ENCODE data around the gene COL24A1. TPM values are rescaled to one million over a fixed set of nuclear protein-coding genes. Genes with fewer than 3 reads are reported as not detected.

Gene COL24A1
- total RNA-seq, 2 experiments from 2014 or later, result not detected

GRCh38 chr1:86184426-86184825 is 27.9 kb upstream of the COL24A1 start:
- Mint-ChIP-seq H3K4me3 (no peak overlapping the region), H3K9me3 (ENCODE audit: low read depth) (peaks cover 3% of the 10 kb centered on the region), H3K27ac (no peak overlapping the region), H3K27me3 (no peaks in the 10 kb centered on the region), H3K4me1 (no peaks in the 10 kb centered on the region), H3K36me3 (ENCODE audit: low read depth) (no peaks in the 10 kb centered on the region)
- POLR2A ChIA-PET, result no interaction called here
- CTCF ChIA-PET, result no interaction called here
- DNase-seq (no peak), ATAC-seq (no peak)
- intact Hi-C loops (cut with DNase I, micrococcal nuclease), result no loop called here

- Mint-ChIP-seq H3K9me3 (ENCODE audit: low read depth) (peaks cover 3% of the 10 kb centered on the region), H3K36me3 (ENCODE audit: low read depth) (no peaks in the 10 kb centered on the region), H3K27ac (no peak overlapping the region), H3K27me3 (no peaks in the 10 kb centered on the region), H3K4me1 (no peaks in the 10 kb centered on the region), H3K4me3 (no peak overlapping the region)
- CTCF ChIA-PET, result no interaction called here
- POLR2A ChIA-PET, result no interaction called here
- ATAC-seq (no peak), DNase-seq (no peak)
- intact Hi-C loops (cut with DNase I, micrococcal nuclease), result no loop called here
Measured at GRCh38 chr1:86183810-86184209, 27.2 kb upstream of the COL24A1 start.

DNA sequence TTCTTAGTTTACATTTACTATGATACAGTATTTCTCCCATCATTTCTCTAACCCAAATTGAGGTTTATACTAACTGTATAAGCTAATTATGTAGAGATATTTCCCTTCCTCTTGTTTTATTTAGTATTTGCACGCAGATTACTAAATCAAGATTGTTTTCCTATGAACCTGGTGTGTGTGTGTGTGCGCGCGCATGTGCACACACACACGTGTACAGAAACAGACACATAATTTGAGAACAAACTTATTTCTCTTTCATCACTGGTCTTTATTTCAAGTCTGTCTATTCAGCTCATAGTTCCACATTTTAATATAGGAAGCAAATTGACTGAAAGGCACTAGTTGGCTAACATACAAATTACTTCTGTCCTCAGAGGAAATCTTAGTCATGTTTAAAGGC is 19.7 kb upstream of the COL24A1 start:
- ATAC-seq, result no peak
- H3K9me3 Mint-ChIP-seq (ENCODE audit: low read depth), result no peaks in the 10 kb centered on the region
- H3K36me3 Mint-ChIP-seq (ENCODE audit: low read depth), result no peaks in the 10 kb centered on the region
- no peak overlapping the region for H3K4me3 Mint-ChIP-seq
- CTCF ChIA-PET, result no interaction called here
- no peaks in the 10 kb centered on the region for H3K4me1 Mint-ChIP-seq
- no peak for DNase-seq
- H3K27ac Mint-ChIP-seq, result no peak overlapping the region
- peaks cover 2% of the 10 kb centered on the region for H3K27me3 Mint-ChIP-seq
- intact Hi-C loops (cut with DNase I, micrococcal nuclease), result no loop called here
- POLR2A ChIA-PET, result interaction anchor here (0.8 kb wide), 1 partner anchor 198 kb away, joined by 5 read pairs; no protein-coding TSS in a partner anchor

DNA sequence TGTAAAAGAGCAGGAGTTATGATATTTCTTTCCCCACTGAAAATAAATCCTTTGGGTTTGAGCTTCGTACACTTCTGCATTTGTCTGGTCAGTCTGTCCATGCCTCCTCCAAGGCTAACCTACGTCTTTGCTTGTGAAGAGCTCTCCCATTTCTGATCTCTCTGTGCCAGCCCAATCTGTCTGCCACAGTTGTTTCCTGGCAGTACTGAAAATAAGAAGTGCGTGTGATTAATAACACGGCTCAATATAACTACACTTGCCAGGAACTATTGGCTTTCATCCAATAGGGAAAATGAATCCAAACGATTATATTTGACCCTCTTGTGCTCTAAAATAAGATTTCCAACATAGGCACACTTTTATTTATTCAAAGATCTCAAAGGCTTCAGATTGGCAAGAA is 19.2 kb upstream of the COL24A1 start:
- ATAC-seq (no peak), DNase-seq (no peak)
- ChIA-PET POLR2A (interaction anchor here (0.8 kb wide), 1 partner anchor 198 kb away, joined by 5 read pairs; no protein-coding TSS in a partner anchor), CTCF (no interaction called here)
- Mint-ChIP-seq H3K4me3 (no peak overlapping the region), H3K4me1 (no peaks in the 10 kb centered on the region), H3K27me3 (peaks cover 2% of the 10 kb centered on the region), H3K27ac (no peak overlapping the region), H3K9me3 (ENCODE audit: low read depth) (no peaks in the 10 kb centered on the region), H3K36me3 (ENCODE audit: low read depth) (no peaks in the 10 kb centered on the region)
- intact Hi-C loops (cut with DNase I, micrococcal nuclease), result no loop called here

- Mint-ChIP-seq H3K4me1 (no peaks in the 10 kb centered on the region), H3K27me3 (no peaks in the 10 kb centered on the region), H3K36me3 (ENCODE audit: low read depth) (no peaks in the 10 kb centered on the region), H3K27ac (no peak overlapping the region), H3K9me3 (ENCODE audit: low read depth) (peaks cover 13% of the 10 kb centered on the region), H3K4me3 (no peak overlapping the region)
- no peak for DNase-seq
- CTCF ChIA-PET, result no interaction called here
- POLR2A ChIA-PET, result no interaction called here
- no peak for ATAC-seq
- intact Hi-C loops (cut with DNase I, micrococcal nuclease), result no loop called here
Measured at GRCh38 chr1:86169625-86170024, 13.1 kb upstream of the COL24A1 start.

- Mint-ChIP-seq H3K36me3 (ENCODE audit: low read depth) (no peaks in the 10 kb centered on the region), H3K4me1 (peaks cover 10% of the 10 kb centered on the region), H3K9me3 (ENCODE audit: low read depth) (no peaks in the 10 kb centered on the region), H3K27me3 (peaks cover 31% of the 10 kb centered on the region), H3K4me3 (no peak overlapping the region), H3K27ac (no peak overlapping the region)
- CTCF ChIA-PET, result no interaction called here
- DNase-seq, result no peak
- intact Hi-C loops (cut with DNase I, micrococcal nuclease), result loop anchor here in 1 of 2 experiments (5.0 kb wide), 1 partner anchor 433 kb away; no protein-coding TSS in a partner anchor
- POLR2A ChIA-PET, result no interaction called here
- ATAC-seq, result no peak
Measured at GRCh38 chr1:86159800-86160199, 3.2 kb upstream of the COL24A1 start.

GRCh38 chr1:86155807-86156565 is 586 bp downstream of the COL24A1 start:
- Mint-ChIP-seq H3K9me3 (ENCODE audit: low read depth) (no peaks in the 10 kb centered on the region), H3K4me1 (peaks cover 10% of the 10 kb centered on the region), H3K4me3 (peak overlapping the region; percentile 15), H3K27ac (no peak overlapping the region), H3K36me3 (ENCODE audit: low read depth) (no peaks in the 10 kb centered on the region), H3K27me3 (peaks cover 43% of the 10 kb centered on the region)
- DNase-seq (peak; percentile 8), ATAC-seq (no peak)
- CTCF ChIA-PET, result interaction anchor here (0.7 kb wide), 1 partner anchor 148 kb away, joined by 5 read pairs; no protein-coding TSS in a partner anchor
- POLR2A ChIA-PET, result no interaction called here
- intact Hi-C loops (cut with DNase I, micrococcal nuclease), result loop anchor here in 1 of 2 experiments (5.0 kb wide), 1 partner anchor 436 kb away; no protein-coding TSS in a partner anchor

- Mint-ChIP-seq H3K27ac (no peak overlapping the region), H3K27me3 (peaks cover 43% of the 10 kb centered on the region), H3K4me1 (peaks cover 10% of the 10 kb centered on the region), H3K9me3 (ENCODE audit: low read depth) (no peaks in the 10 kb centered on the region), H3K4me3 (no peak overlapping the region), H3K36me3 (ENCODE audit: low read depth) (no peaks in the 10 kb centered on the region)
- ATAC-seq (no peak), DNase-seq (peak; percentile 14)
- ChIA-PET CTCF (no interaction called here), POLR2A (no interaction called here)
- intact Hi-C loops (cut with DNase I, micrococcal nuclease), result loop anchor here in 1 of 2 experiments (5.0 kb wide), 1 partner anchor 437 kb away; no protein-coding TSS in a partner anchor
Measured at GRCh38 chr1:86155051-86155806, 1.3 kb downstream of the COL24A1 start.

- no peak overlapping the region for H3K27ac Mint-ChIP-seq
- no peaks in the 10 kb centered on the region for H3K36me3 Mint-ChIP-seq (ENCODE audit: low read depth)
- H3K27me3 Mint-ChIP-seq, result peaks cover 43% of the 10 kb centered on the region
- DNase-seq (peak; percentile 4), ATAC-seq (no peak)
- CTCF ChIA-PET, result no interaction called here
- no peaks in the 10 kb centered on the region for H3K9me3 Mint-ChIP-seq (ENCODE audit: low read depth)
- H3K4me3 Mint-ChIP-seq, result no peak overlapping the region
- POLR2A ChIA-PET, result no interaction called here
- intact Hi-C loops (cut with DNase I, micrococcal nuclease), result loop anchor here in 1 of 2 experiments (5.0 kb wide), 1 partner anchor 438 kb away; no protein-coding TSS in a partner anchor
- H3K4me1 Mint-ChIP-seq, result peaks cover 10% of the 10 kb centered on the region
Measured at GRCh38 chr1:86154571-86155050, 2.0 kb downstream of the COL24A1 start.

DNA sequence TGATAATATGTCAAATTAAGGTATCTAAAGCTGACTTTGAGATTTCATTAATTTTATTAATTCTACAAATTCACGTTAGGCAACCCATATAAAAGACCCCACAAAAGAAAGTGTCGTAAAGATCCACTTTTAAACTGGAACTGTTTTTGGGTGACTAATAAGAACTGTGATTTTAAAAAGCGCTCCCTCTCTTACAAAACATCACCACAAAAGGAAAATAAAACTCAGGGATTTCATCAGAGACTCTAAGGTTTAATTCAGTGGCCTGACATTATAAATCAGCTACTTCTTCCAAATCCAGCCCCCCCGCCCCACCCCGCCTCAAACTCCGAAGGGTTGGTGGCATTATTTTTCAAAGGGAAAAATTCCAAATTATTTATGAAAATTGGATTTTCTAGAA is 2.7 kb downstream of the COL24A1 start:
- ChIA-PET CTCF (no interaction called here), POLR2A (no interaction called here)
- no peak for DNase-seq
- Mint-ChIP-seq H3K36me3 (ENCODE audit: low read depth) (no peaks in the 10 kb centered on the region), H3K27me3 (peaks cover 39% of the 10 kb centered on the region), H3K4me1 (peaks cover 10% of the 10 kb centered on the region), H3K27ac (no peak overlapping the region), H3K4me3 (no peak overlapping the region), H3K9me3 (ENCODE audit: low read depth) (no peaks in the 10 kb centered on the region)
- intact Hi-C loops (cut with DNase I, micrococcal nuclease), result no loop called here
- ATAC-seq, result no peak

GRCh38 chr1:86152887-86153286 is 3.7 kb downstream of the COL24A1 start:
- Mint-ChIP-seq H3K27ac (no peak overlapping the region), H3K4me3 (no peak overlapping the region), H3K4me1 (peaks cover 10% of the 10 kb centered on the region), H3K9me3 (ENCODE audit: low read depth) (no peaks in the 10 kb centered on the region), H3K36me3 (ENCODE audit: low read depth) (no peaks in the 10 kb centered on the region), H3K27me3 (peaks cover 37% of the 10 kb centered on the region)
- CTCF ChIA-PET, result no interaction called here
- intact Hi-C loops (cut with DNase I, micrococcal nuclease), result no loop called here
- POLR2A ChIA-PET, result no interaction called here
- ATAC-seq (no peak), DNase-seq (no peak)

GRCh38 chr1:86151427-86151826 is 5.1 kb downstream of the COL24A1 start:
- ChIA-PET POLR2A (no interaction called here), CTCF (interaction anchor here (0.8 kb wide), 1 partner anchor 14 kb away, joined by 3 read pairs; no protein-coding TSS in a partner anchor)
- DNase-seq (no peak), ATAC-seq (no peak)
- intact Hi-C loops (cut with DNase I, micrococcal nuclease), result no loop called here
- no peak overlapping the region for H3K4me3 Mint-ChIP-seq
- H3K4me1 Mint-ChIP-seq, result peaks cover 8% of the 10 kb centered on the region
- H3K9me3 Mint-ChIP-seq (ENCODE audit: low read depth), result no peaks in the 10 kb centered on the region
- H3K27ac Mint-ChIP-seq, result no peak overlapping the region
- no peaks in the 10 kb centered on the region for H3K36me3 Mint-ChIP-seq (ENCODE audit: low read depth)
- peaks cover 25% of the 10 kb centered on the region for H3K27me3 Mint-ChIP-seq
